Nephron (organoid): ENCODE data around the gene LYPD1.

ENCODE experiments used
- H3K27ac Mint-ChIP-seq, 3 experiments: 2 replicates each; pipeline ENCODE4 v1.8.0; 2020; ENCODE audit warnings: mixed read lengths in 3 of 3, mild to moderate bottlenecking in 2 of 3, moderate library complexity in 1 of 3
- H3K27me3 Mint-ChIP-seq: 2 replicates; pipeline ENCODE4 v1.8.0; 2021; ENCODE audit warnings: low read depth, mild to moderate bottlenecking, moderate library complexity, mixed read lengths
- H3K36me3 Mint-ChIP-seq: 2 replicates; pipeline ENCODE4 v1.8.0; 2020; ENCODE audit warnings: low read depth, mixed read lengths
- H3K4me1 Mint-ChIP-seq: 2 replicates; pipeline ENCODE4 v1.8.0; 2020; ENCODE audit warnings: mixed read lengths
- H3K4me3 Mint-ChIP-seq, 3 experiments: 2 replicates each; pipeline ENCODE4 v1.8.0; 2020; ENCODE audit warnings: mild to moderate bottlenecking in 3 of 3, mixed read lengths in 3 of 3, moderate library complexity in 2 of 3
- H3K9me3 Mint-ChIP-seq: 2 replicates; pipeline ENCODE4 v1.8.0; 2020; ENCODE audit warnings: mixed read lengths
- CTCF ChIP-seq, 3 experiments: fragments of 200-600 bp; sonication (generic); IDR thresholded peaks; one replicate each; pipeline ENCODE4 v1.5.0; 2021; ENCODE audit warnings: antibody characterized with exemption in 3 of 3; ENCODE audit not compliant: unreplicated experiment in 3 of 3

LYPD1 gene

GRCh38 chr2:132599556-132599955 is 70.4 kb downstream of the LYPD1 start:
- no peak for TF ChIP-seq CTCF (IDR thresholded peaks at IDR 0.05; ENCODE audit: unreplicated experiment in 3 of 3)
- no peaks in the 10 kb centered on the region for H3K4me1 Mint-ChIP-seq
- no peak overlapping the region for H3K4me3 Mint-ChIP-seq
- H3K27me3 Mint-ChIP-seq: peaks cover 8% of the 10 kb centered on the region
- H3K27ac Mint-ChIP-seq: no peak overlapping the region
- no peaks in the 10 kb centered on the region for H3K9me3 Mint-ChIP-seq
- H3K36me3 Mint-ChIP-seq: no peaks in the 10 kb centered on the region

GRCh38 chr2:132598536-132598935 is 71.5 kb downstream of the LYPD1 start:
- no peak overlapping the region for H3K27ac Mint-ChIP-seq
- H3K27me3 Mint-ChIP-seq: peaks cover 8% of the 10 kb centered on the region
- TF ChIP-seq CTCF (IDR thresholded peaks at IDR 0.05; ENCODE audit: unreplicated experiment in 3 of 3): no peak
- no peaks in the 10 kb centered on the region for H3K4me1 Mint-ChIP-seq
- H3K9me3 Mint-ChIP-seq: no peaks in the 10 kb centered on the region
- no peak overlapping the region for H3K4me3 Mint-ChIP-seq
- no peaks in the 10 kb centered on the region for H3K36me3 Mint-ChIP-seq

GRCh38 chr2:132597831-132598230 is 72.2 kb downstream of the LYPD1 start:
- Mint-ChIP-seq H3K9me3 (no peaks in the 10 kb centered on the region), H3K27me3 (peaks cover 4% of the 10 kb centered on the region), H3K4me1 (no peaks in the 10 kb centered on the region), H3K4me3 (no peak overlapping the region), H3K27ac (no peak overlapping the region), H3K36me3 (no peaks in the 10 kb centered on the region)
- TF ChIP-seq CTCF (IDR thresholded peaks at IDR 0.05; ENCODE audit: unreplicated experiment in 3 of 3): no peak

- Mint-ChIP-seq H3K4me1 (no peaks in the 10 kb centered on the region), H3K27ac (no peak overlapping the region), H3K4me3 (no peak overlapping the region), H3K36me3 (no peaks in the 10 kb centered on the region), H3K27me3 (peaks cover 4% of the 10 kb centered on the region), H3K9me3 (no peaks in the 10 kb centered on the region)
- no peak for TF ChIP-seq CTCF (IDR thresholded peaks at IDR 0.05; ENCODE audit: unreplicated experiment in 3 of 3)
These were observed 72.8 kb downstream of the LYPD1 start for GRCh38 chr2:132597166-132597565.

- Mint-ChIP-seq H3K27ac (no peak overlapping the region), H3K36me3 (no peaks in the 10 kb centered on the region), H3K9me3 (no peaks in the 10 kb centered on the region), H3K4me1 (no peaks in the 10 kb centered on the region), H3K27me3 (peaks cover 1% of the 10 kb centered on the region), H3K4me3 (no peak overlapping the region)
- TF ChIP-seq CTCF (IDR thresholded peaks at IDR 0.05; ENCODE audit: unreplicated experiment in 3 of 3): no peak
These were observed 74.3 kb downstream of the LYPD1 start for GRCh38 chr2:132595693-132596092.

GRCh38 chr2:132595186-132595585 is 74.8 kb downstream of the LYPD1 start:
- H3K4me1 Mint-ChIP-seq: no peaks in the 10 kb centered on the region
- H3K9me3 Mint-ChIP-seq: no peaks in the 10 kb centered on the region
- no peak overlapping the region for H3K27ac Mint-ChIP-seq
- TF ChIP-seq CTCF (IDR thresholded peaks at IDR 0.05; ENCODE audit: unreplicated experiment in 3 of 3): no peak
- no peak overlapping the region for H3K4me3 Mint-ChIP-seq
- no peaks in the 10 kb centered on the region for H3K36me3 Mint-ChIP-seq
- H3K27me3 Mint-ChIP-seq: peaks cover 4% of the 10 kb centered on the region
